ENCODE data around the gene HES1. TPM values are rescaled to one million over a fixed set of nuclear protein-coding genes. Genes with fewer than 3 reads are reported as not detected.
"Not testable (repeated sequence)": the region's sequence is repeated elsewhere in the genome, so short reads cannot be mapped to it uniquely, and the experiment has no call there.

Gene HES1
- total RNA-seq, result 17.1 and 55.6 TPM in 2 replicates

- TF ChIP-seq CTCF (conservative IDR thresholded peaks at IDR 0.05; ENCODE audit: low read depth, low read length), result no peak
- DNase-seq (ENCODE audit: low read depth), result no peak
These were observed at the start of gene HES1 for GRCh38 chr3:194135806-194136518. Gene HES1 (plus strand): TSS chr3:194136148. CDS start chr3:194136381, 233 bp downstream.

GRCh38 chr3:194086388-194087075 lies 49.4 kb upstream of the HES1 start:
- no peak for DNase-seq (ENCODE audit: low read depth)
- H3K4me3 ChIP-seq (ENCODE audit: low read depth, low read length), result no peak overlapping the region
- no peak for TF ChIP-seq CTCF (conservative IDR thresholded peaks at IDR 0.05; ENCODE audit: low read depth, low read length)

More at GRCh38 chr3:194135806-194136518, at the start of gene HES1:
- peak within 1 kb of the TSS; percentile 75 for H3K4me3 ChIP-seq (ENCODE audit: low read depth, low read length)

- H3K4me3 ChIP-seq (ENCODE audit: low read depth, low read length), result no peak overlapping the region
- no peak for DNase-seq (ENCODE audit: low read depth)
- no peak for TF ChIP-seq CTCF (conservative IDR thresholded peaks at IDR 0.05; ENCODE audit: low read depth, low read length)
These were observed 48.7 kb upstream of the HES1 start for GRCh38 chr3:194087280-194087679.

- no peak for TF ChIP-seq CTCF (conservative IDR thresholded peaks at IDR 0.05; ENCODE audit: low read depth, low read length)
- H3K4me3 ChIP-seq (ENCODE audit: low read depth, low read length), result no peak overlapping the region
- no peak for DNase-seq (ENCODE audit: low read depth)
These were observed 47.7 kb upstream of the HES1 start for GRCh38 chr3:194087995-194088855.

- TF ChIP-seq CTCF (conservative IDR thresholded peaks at IDR 0.05; ENCODE audit: low read depth, low read length), result no peak
- no peak overlapping the region for H3K4me3 ChIP-seq (ENCODE audit: low read depth, low read length)
- peak; percentile 99 for DNase-seq (ENCODE audit: low read depth)
These were observed 46.4 kb upstream of the HES1 start for GRCh38 chr3:194089357-194090177.

GRCh38 chr3:194090178-194090555 lies 45.8 kb upstream of the HES1 start:
- not testable (repeated sequence) for DNase-seq (ENCODE audit: low read depth); H3K4me3 ChIP-seq (ENCODE audit: low read depth, low read length)
